ENCODE results near the gene CHEK2.
"Not testable (repeated sequence)": the region's sequence is repeated elsewhere in the genome, so short reads cannot be mapped to it uniquely, and the experiment has no call there.

DNA sequence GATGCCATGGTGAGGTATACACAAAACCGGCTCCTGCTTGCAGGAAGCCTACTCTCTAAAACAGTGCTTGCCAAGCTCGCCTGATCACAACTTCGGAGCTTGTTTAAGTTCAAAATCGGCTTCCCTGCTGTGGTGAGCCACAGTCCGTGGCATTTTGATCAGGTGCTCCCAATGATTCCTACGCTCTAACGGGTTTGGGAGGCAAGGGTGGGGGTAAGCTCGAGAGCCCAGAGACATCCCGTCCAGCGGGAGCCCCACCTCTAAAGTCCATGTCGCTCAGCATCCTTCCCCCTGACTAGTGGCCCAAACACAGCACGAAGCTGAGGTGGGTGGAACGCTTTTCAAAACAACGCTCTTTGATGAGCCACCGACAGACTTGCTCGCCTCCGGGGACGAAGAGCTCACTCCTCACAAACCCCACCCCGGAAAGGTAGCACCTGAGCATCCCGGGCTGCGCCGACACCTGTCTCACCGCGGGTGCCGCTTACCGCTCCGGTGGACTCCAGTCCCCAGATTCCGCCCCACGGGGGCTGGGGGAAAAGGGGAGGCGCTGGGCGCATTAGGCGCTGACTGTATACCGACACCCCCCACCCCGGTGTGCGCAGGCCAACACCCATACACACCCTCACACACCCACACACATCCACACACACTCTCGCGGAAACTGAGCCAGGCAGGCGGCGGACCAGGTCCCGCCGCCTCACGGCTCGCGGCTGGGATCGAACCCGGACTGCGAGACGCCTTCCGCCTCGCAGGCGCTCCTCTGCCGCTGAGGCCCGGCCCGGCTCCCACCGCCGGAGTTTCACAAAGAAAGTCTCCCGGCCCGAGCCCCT lies 62.6 kb downstream of the CHEK2 start:
- TF ChIP-seq, protein P1, sequence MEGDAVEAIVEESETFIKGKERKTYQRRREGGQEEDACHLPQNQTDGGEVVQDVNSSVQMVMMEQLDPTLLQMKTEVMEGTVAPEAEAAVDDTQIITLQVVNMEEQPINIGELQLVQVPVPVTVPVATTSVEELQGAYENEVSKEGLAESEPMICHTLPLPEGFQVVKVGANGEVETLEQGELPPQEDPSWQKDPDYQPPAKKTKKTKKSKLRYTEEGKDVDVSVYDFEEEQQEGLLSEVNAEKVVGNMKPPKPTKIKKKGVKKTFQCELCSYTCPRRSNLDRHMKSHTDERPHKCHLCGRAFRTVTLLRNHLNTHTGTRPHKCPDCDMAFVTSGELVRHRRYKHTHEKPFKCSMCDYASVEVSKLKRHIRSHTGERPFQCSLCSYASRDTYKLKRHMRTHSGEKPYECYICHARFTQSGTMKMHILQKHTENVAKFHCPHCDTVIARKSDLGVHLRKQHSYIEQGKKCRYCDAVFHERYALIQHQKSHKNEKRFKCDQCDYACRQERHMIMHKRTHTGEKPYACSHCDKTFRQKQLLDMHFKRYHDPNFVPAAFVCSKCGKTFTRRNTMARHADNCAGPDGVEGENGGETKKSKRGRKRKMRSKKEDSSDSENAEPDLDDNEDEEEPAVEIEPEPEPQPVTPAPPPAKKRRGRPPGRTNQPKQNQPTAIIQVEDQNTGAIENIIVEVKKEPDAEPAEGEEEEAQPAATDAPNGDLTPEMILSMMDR (IDR thresholded peaks at IDR 0.05; ENCODE audit: borderline replicate concordance, extremely low read depth, low read length, poor library complexity, severe bottlenecking): not testable (repeated sequence)
- TF ChIP-seq EZH2 (IDR thresholded peaks at IDR 0.05; ENCODE audit: borderline replicate concordance, low read depth, low read length, severe bottlenecking): not testable (repeated sequence)

Data from DND-41 (cell line).